IMR-90 (cell line): Measurements from ENCODE around the gene NHP2. TPM values are rescaled to one million over a fixed set of nuclear protein-coding genes. Genes with fewer than 3 reads are reported as not detected.

Source experiments
- BHLHE40 ChIP-seq: fragments of 150-350 bp; IDR thresholded peaks from 2 replicates; pipeline ENCODE4 v1.6.1; 2016; ENCODE audit warnings: mild to moderate bottlenecking, low read depth, low read length
- ELK1 ChIP-seq: fragments of 150-350 bp; IDR thresholded peaks from 2 replicates; pipeline ENCODE4 v1.6.1; 2016; ENCODE audit warnings: low read depth, mild to moderate bottlenecking, low read length, moderate library complexity, borderline replicate concordance
- RAD21 ChIP-seq: IDR thresholded peaks from 2 replicates; pipeline ENCODE4 v1.6.1; 2012; ENCODE audit warnings: low read length, improper control_type of control experiment
- polyA plus RNA-seq, 3 experiments: library from polyadenylated mRNA; depleted of rRNA; stranded (reverse); fragments of >200 nt; gene quantifications; 2 replicates each; pipeline ENCODE4 v1.2.3, GENCODE V29; 2012; ENCODE audit warnings: low replicate concordance in 1 of 3
- total RNA-seq: library from RNA; depleted of rRNA; stranded (reverse); fragments of >200 nt; gene quantifications from 2 replicates; pipeline ENCODE4 v1.2.3, GENCODE V29; 2012

The NHP2 gene
- total and polyA plus RNA-seq, 2 of the 4 experiments (the other 2 are of a cell fraction), result 180 to 278 TPM

DNA sequence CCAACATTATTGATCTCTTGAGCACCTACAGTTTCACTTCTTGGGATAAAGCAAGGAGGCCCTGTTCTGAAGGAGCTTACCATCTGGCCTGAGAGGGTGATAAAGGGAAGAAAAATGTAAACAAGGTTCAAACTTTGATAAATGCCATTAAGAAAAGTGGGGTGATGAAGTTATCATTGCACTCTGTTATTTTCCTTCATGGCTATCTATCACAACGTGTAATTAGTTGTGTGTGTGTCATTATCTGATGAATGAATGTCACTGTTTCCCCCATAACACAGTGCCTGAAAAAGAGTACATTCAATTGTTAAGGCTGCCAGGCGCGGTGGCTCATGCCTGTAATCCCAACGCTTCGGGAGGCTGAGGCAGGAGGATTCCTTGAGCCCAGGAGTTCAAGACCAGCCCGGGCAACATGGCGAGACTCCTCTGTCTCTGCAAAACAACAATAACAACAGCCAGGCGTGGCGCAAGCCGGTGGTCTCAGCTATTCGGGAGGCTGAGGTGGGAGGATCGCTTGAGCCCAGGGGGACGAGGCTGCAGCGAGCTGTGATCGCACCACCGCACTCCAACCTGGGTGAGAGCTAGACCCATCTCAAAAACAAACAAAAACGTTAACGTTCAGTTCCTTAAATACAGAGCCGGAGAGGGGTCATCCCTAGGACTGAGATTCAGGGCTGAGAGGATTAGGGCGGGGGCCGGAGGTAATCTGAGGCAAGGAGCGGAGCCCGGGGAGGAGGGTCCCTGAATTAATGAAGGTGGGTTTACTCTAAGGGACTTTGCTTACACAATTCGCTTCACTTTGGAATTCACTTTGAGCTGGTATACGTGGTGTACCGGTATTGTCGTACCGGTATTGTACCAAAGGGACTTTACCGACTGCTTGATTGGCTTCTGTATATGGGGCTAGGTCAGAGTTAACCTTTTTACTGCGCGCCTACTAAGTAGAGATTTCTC lies 917 bp downstream of the NHP2 start (continued):
- TF ChIP-seq ELK1 (no peak), RAD21 (no peak), BHLHE40 (no peak)
